ENCODE data around the gene TSPAN18.

DNA sequence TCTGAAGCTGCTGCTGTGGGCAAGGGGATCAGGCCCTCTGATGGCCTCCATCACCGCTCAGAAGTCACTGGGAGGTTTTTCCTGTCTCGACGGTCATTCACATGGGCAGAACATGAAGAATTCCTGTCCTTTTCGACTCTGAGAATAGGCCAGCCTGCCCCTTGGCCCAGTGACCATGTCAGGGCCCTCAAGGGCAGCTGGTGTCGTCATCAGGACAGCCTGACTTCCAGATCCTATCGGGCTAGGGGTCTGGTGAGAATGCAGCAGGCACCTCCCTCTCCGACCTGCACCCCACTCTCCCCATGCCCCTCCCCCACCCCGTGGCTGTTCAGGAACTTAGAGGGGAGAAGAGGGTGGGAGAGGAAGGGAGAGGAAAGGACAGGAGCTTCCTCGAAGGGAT is 220.4 kb downstream of the TSPAN18 start:
- TF ChIP-seq, protein P1, sequence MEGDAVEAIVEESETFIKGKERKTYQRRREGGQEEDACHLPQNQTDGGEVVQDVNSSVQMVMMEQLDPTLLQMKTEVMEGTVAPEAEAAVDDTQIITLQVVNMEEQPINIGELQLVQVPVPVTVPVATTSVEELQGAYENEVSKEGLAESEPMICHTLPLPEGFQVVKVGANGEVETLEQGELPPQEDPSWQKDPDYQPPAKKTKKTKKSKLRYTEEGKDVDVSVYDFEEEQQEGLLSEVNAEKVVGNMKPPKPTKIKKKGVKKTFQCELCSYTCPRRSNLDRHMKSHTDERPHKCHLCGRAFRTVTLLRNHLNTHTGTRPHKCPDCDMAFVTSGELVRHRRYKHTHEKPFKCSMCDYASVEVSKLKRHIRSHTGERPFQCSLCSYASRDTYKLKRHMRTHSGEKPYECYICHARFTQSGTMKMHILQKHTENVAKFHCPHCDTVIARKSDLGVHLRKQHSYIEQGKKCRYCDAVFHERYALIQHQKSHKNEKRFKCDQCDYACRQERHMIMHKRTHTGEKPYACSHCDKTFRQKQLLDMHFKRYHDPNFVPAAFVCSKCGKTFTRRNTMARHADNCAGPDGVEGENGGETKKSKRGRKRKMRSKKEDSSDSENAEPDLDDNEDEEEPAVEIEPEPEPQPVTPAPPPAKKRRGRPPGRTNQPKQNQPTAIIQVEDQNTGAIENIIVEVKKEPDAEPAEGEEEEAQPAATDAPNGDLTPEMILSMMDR (conservative IDR thresholded peaks at IDR 0.05; ENCODE audit: low read length) = no peak
- no peak for TF ChIP-seq EZH2phosphoT487 (IDR thresholded peaks at IDR 0.05; ENCODE audit: borderline replicate concordance)
